HEK293 (cell line): ENCODE measurements around the gene MDFI.

Source experiments
- CTCF ChIA-PET: fragments of 350-600 bp; formaldehyde crosslinking; extraction: SDS; loops from one replicate; lab custom pipeline; 2021; ENCODE audit warnings: antibody characterized with exemption; lab: Yijun Ruan, JAX
- POLR2A ChIA-PET: fragments of 300-600 bp; formaldehyde crosslinking; extraction: SDS; loops from one replicate; lab custom pipeline; 2020; ENCODE audit warnings: antibody characterized with exemption, inconsistent platforms; lab: Yijun Ruan, JAX
- H3K27ac ChIP-seq: fragments of 200-500 bp; sonication (Bioruptor generic); 2 replicates; pipeline ENCODE4 v1.5.1; 2014; ENCODE audit warnings: low read depth, low read length, control low read depth, inconsistent platforms; ENCODE audit errors: extremely low read depth
- H3K36me3 ChIP-seq, 2 experiments: fragments of 200-500 bp in 1 of 2; sonication (Bioruptor generic) in 1 of 2; 1 replicate in 1 of 2; 2 replicates in 1 of 2; pipeline ENCODE4 v1.5.1; 2014 to 2017; ENCODE audit warnings: inconsistent platforms in 2 of 2, low read length in 2 of 2; ENCODE audit not compliant: control insufficient read depth in 2 of 2, insufficient read depth in 1 of 2
- H3K4me1 ChIP-seq: fragments of 200-500 bp; sonication (Bioruptor generic); 2 replicates; pipeline ENCODE4 v1.5.1; 2014; ENCODE audit warnings: mild to moderate bottlenecking, low read length, inconsistent platforms; ENCODE audit not compliant: control insufficient read depth, insufficient read depth
- H3K4me3 ChIP-seq: 2 replicates; pipeline ENCODE4 v1.5.1; 2011; ENCODE audit warnings: low read depth, mild to moderate bottlenecking, control low read depth, low read length, moderate library complexity
- H3K9me3 ChIP-seq: fragments of 200-500 bp; sonication (Bioruptor generic); 2 replicates; pipeline ENCODE4 v1.5.1; 2014; ENCODE audit warnings: low read depth, low read length, inconsistent platforms; ENCODE audit not compliant: control insufficient read depth, insufficient read depth
- PRDM1 ChIP-seq: fragments of 450-650 bp; formaldehyde crosslinking; IDR thresholded peaks from 2 replicates; pipeline ENCODE4; 2016; ENCODE audit warnings: missing biosample characterization, missing genetic modification characterization
- TRIM28 ChIP-seq: IDR thresholded peaks from 2 replicates; pipeline ENCODE4 v1.6.1; 2011; ENCODE audit warnings: low read length, control low read depth, borderline replicate concordance
- YY2 ChIP-seq: fragments of 450-650 bp; formaldehyde crosslinking; IDR thresholded peaks from 2 replicates; pipeline ENCODE4 v1.5.1; 2016; ENCODE audit warnings: missing biosample characterization, missing genetic modification characterization
- ZBTB48 ChIP-seq: fragments of 450-650 bp; formaldehyde crosslinking; IDR thresholded peaks from 2 replicates; pipeline ENCODE4 v1.5.1; 2016; ENCODE audit warnings: missing biosample characterization, missing genetic modification characterization
- ZNF175 ChIP-seq: fragments of 450-650 bp; formaldehyde crosslinking; IDR thresholded peaks from 2 replicates; pipeline ENCODE4 v1.5.1; 2016; ENCODE audit warnings: missing biosample characterization, missing genetic modification characterization
- ZNF2 ChIP-seq: fragments of 450-650 bp; formaldehyde crosslinking; IDR thresholded peaks from 2 replicates; pipeline ENCODE4 v1.5.1; 2016; ENCODE audit warnings: missing biosample characterization, missing genetic modification characterization
- ZNF214 ChIP-seq: fragments of 450-650 bp; formaldehyde crosslinking; IDR thresholded peaks from 2 replicates; pipeline ENCODE4 v1.5.1; 2017; ENCODE audit warnings: missing biosample characterization, mild to moderate bottlenecking, missing genetic modification characterization, borderline replicate concordance
- ZNF626 ChIP-seq: fragments of 450-650 bp; sonication (Bioruptor Pico); formaldehyde crosslinking; IDR thresholded peaks from 2 replicates; pipeline ENCODE4 v1.5.1; 2018; ENCODE audit warnings: missing biosample characterization, missing genetic modification characterization, inconsistent platforms
- ZSCAN23 ChIP-seq: fragments of 450-650 bp; formaldehyde crosslinking; IDR thresholded peaks from 2 replicates; pipeline ENCODE4 v1.5.1; 2016; ENCODE audit warnings: missing biosample characterization, missing genetic modification characterization
- TF ChIP-seq, protein P1 (sequence below): fragments of 450-650 bp; formaldehyde crosslinking; IDR thresholded peaks from 2 replicates; pipeline ENCODE4 v1.5.1; 2017; ENCODE audit warnings: missing biosample characterization, mild to moderate bottlenecking, missing genetic modification characterization, moderate library complexity
- TF ChIP-seq, protein P2 (sequence below): fragments of 450-650 bp; formaldehyde crosslinking; IDR thresholded peaks from 2 replicates; pipeline ENCODE4 v1.5.1; 2016; ENCODE audit warnings: missing biosample characterization, missing genetic modification characterization
- TF ChIP-seq, protein P3 (sequence below): fragments of 450-650 bp; formaldehyde crosslinking; IDR thresholded peaks from 2 replicates; pipeline ENCODE4 v1.5.1; 2016; ENCODE audit warnings: missing biosample characterization, missing genetic modification characterization
- TF ChIP-seq, protein P4 (sequence below): fragments of 450-650 bp; formaldehyde crosslinking; IDR thresholded peaks from 2 replicates; pipeline ENCODE4 v1.5.1; 2016; ENCODE audit warnings: missing biosample characterization, missing genetic modification characterization
- TF ChIP-seq, protein P5 (sequence below): fragments of 450-650 bp; formaldehyde crosslinking; IDR thresholded peaks from 2 replicates; pipeline ENCODE4 v1.5.1; 2016; ENCODE audit warnings: missing biosample characterization, missing genetic modification characterization

Gene MDFI

DNA sequence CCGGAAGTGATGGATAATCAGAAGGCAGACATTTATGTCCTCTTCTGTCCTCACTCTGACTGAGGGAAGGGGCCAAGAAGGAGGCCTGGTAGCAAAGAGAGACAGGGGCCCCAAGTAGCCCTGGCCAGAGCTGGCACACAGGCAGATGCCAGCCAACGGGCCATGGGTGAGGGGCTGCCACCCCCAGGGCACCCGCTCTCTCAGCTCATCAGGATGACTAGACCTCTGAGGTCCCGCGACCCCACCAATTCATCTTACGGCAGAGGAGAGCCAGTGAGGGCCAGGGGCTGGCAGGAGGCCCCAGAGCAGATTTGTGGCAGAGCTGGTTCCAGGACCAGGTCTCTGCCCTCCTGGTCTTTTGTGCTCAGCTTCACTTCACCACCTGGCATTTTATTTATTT lies 43.1 kb upstream of the MDFI start:
- Histone ChIP-seq H3K4me3 (no peak overlapping the region), H3K36me3 (peaks cover 13 to 64% of the 10 kb centered on the region in 2 experiments; a peak in 2 of 3 replicates), H3K9me3 (no peaks in the 10 kb centered on the region)
- ChIA-PET CTCF (interaction anchor here (0.7 to 13.7 kb wide), 10 partner anchors 8 to 287 kb away, joined by 3 to 122 read pairs (median 12); no protein-coding TSS in a partner anchor), POLR2A (no interaction called here)
- TF ChIP-seq ZNF175 (no peak), TRIM28 (no peak), ZBTB48 (tag by site-specific recombination) (no peak), ZSCAN23 (tag by site-specific recombination) (no peak), ZNF626 (no peak), ZNF2 (tag by site-specific recombination) (no peak), PRDM1 (tag by site-specific recombination) (no peak)
- TF ChIP-seq, protein P1, sequence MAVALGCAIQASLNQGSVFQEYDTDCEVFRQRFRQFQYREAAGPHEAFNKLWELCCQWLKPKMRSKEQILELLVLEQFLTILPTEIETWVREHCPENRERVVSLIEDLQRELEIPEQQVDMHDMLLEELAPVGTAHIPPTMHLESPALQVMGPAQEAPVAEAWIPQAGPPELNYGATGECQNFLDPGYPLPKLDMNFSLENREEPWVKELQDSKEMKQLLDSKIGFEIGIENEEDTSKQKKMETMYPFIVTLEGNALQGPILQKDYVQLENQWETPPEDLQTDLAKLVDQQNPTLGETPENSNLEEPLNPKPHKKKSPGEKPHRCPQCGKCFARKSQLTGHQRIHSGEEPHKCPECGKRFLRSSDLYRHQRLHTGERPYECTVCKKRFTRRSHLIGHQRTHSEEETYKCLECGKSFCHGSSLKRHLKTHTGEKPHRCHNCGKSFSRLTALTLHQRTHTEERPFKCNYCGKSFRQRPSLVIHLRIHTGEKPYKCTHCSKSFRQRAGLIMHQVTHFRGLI (tag by site-specific recombination): no peak
- TF ChIP-seq, all 188 proteins: peak for 0
- Histone ChIP-seq H3K4me1 (no peaks in the 10 kb centered on the region; the same call in 1 of the 2 replicates), H3K27ac (no peak overlapping the region)

DNA sequence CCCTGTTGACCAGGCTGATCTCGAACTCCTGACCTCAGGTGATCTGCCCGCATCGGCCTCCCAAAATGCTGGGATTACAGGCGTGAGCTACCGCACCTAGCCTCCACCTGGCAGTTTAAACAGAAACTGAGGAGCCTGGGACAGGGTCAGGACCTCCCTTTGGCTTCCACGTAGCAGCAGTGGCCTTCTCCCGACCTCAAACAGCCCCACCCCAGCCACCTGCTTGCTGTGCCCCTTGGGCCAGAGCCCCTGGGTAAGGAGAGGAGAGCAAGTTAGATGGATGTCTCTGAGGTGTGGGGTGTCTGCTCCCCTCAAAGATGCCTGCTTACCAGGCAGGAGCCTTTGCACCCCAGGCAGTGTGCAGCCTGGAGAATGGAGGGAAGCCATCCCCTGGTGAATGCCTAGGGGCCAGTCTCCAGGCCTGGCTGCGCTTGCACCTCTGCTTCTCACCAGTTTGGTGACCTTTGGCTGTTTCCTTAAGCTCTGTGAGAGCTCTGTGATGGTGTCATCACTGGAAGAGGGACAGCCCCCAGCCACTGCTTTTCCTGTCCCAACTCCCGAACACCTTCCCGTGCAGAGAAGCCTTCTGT lies 42.1 kb upstream of the MDFI start:
- H3K4me3 ChIP-seq: no peak overlapping the region
- no peaks in the 10 kb centered on the region; the same call in 1 of the 2 replicates for H3K4me1 ChIP-seq
- ChIA-PET POLR2A (interaction anchor here (1.2 kb wide), 1 partner anchor 51 kb away, joined by 3 read pairs; no protein-coding TSS in a partner anchor), CTCF (interaction anchor here (1.3 to 13.7 kb wide), 6 partner anchors 86 to 228 kb away, joined by 4 to 122 read pairs (median 24); no protein-coding TSS in a partner anchor)
- H3K36me3 ChIP-seq: peaks cover 7 to 53% of the 10 kb centered on the region in 2 experiments; a peak in 2 of 3 replicates
- no peak overlapping the region for H3K27ac ChIP-seq
- TF ChIP-seq, protein P2, sequence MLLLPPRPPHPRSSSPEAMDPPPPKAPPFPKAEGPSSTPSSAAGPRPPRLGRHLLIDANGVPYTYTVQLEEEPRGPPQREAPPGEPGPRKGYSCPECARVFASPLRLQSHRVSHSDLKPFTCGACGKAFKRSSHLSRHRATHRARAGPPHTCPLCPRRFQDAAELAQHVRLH (tag by site-specific recombination): no peak
- TF ChIP-seq, protein P3, sequence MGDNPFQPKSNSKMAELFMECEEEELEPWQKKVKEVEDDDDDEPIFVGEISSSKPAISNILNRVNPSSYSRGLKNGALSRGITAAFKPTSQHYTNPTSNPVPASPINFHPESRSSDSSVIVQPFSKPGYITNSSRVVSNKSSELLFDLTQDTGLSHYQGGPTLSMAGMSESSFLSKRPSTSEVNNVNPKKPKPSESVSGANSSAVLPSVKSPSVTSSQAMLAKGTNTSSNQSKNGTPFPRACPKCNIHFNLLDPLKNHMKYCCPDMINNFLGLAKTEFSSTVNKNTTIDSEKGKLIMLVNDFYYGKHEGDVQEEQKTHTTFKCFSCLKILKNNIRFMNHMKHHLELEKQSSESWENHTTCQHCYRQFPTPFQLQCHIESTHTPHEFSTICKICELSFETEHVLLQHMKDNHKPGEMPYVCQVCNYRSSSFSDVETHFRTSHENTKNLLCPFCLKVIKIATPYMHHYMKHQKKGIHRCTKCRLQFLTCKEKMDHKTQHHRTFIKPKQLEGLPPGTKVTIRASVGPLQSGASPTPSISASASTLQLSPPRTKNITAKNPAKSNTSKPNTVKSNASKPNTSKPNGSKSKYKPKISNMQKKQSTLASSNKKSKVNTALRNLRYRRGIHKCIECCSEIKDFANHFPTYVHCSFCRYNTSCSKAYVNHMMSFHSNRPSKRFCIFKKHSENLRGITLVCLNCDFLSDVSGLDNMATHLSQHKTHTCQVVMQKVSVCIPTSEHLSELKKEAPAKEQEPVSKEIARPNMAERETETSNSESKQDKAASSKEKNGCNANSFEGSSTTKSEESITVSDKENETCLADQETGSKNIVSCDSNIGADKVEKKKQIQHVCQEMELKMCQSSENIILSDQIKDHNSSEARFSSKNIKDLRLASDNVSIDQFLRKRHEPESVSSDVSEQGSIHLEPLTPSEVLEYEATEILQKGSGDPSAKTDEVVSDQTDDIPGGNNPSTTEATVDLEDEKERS (tag by site-specific recombination): no peak
- TF ChIP-seq ZNF214 (no peak), YY2 (tag by site-specific recombination) (no peak)
- TF ChIP-seq, protein P4, sequence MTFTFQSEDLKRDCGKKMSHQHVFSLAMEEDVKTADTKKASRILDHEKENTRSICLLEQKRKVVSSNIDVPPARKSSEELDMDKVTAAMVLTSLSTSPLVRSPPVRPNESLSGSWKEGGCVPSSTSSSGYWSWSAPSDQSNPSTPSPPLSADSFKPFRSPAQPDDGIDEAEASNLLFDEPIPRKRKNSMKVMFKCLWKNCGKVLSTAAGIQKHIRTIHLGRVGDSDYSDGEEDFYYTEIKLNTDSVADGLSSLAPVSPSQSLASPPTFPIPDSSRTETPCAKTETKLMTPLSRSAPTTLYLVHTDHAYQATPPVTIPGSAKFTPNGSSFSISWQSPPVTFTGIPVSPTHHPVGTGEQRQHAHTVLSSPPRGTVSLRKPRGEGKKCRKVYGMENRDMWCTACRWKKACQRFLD (tag by site-specific recombination): no peak
- TF ChIP-seq, protein P5, sequence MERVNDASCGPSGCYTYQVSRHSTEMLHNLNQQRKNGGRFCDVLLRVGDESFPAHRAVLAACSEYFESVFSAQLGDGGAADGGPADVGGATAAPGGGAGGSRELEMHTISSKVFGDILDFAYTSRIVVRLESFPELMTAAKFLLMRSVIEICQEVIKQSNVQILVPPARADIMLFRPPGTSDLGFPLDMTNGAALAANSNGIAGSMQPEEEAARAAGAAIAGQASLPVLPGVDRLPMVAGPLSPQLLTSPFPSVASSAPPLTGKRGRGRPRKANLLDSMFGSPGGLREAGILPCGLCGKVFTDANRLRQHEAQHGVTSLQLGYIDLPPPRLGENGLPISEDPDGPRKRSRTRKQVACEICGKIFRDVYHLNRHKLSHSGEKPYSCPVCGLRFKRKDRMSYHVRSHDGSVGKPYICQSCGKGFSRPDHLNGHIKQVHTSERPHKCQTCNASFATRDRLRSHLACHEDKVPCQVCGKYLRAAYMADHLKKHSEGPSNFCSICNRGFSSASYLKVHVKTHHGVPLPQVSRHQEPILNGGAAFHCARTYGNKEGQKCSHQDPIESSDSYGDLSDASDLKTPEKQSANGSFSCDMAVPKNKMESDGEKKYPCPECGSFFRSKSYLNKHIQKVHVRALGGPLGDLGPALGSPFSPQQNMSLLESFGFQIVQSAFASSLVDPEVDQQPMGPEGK (tag by site-specific recombination): no peak
- no peaks in the 10 kb centered on the region for H3K9me3 ChIP-seq
